ENCODE measurements around the gene NCBP1. TPM values are rescaled to one million over a fixed set of nuclear protein-coding genes. Genes with fewer than 3 reads are reported as not detected.
A peak's percentile ranks its signal among the peaks of the same experiment; 100 is the strongest.

Gene NCBP1
- total and polyA plus RNA-seq, 11 donors: 6.9 to 22.4 (median 19.6) TPM

DNA sequence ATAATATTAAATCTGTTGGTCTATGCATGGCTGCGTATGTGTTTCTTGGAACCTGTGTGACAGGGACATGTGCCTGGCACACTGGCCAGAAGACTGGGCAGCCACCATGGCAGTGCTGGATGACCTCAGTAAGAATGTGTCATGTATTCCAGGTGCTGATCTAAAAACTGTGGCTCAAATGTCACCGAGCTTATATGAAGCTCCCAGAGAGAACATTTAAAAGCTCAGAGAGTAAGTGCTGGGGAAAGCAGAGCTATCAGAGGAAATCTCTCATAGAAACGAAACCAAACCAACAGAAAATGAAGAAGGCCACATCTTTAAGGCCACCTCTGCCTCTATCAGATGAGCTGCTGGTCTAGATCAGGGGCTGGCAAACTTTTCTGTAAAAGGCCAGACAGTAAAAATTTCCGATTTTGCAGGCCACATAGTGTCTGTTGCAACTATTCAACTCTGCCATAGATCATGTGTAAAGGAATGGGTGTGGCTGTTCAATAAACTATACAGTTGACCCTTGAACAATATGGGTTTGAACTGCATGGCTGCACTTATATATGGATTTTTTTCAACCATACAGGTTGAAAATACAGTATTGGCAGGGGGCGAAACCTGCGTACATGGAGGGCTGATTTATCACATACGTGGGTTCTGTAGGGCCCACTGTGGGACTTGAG is 32.3 kb upstream of the NCBP1 start:
- ATAC-seq (peak; percentile 6 to 33 (median 21)), DNase-seq (peak in 1 of 5 donors; percentile 36)
- WGBS, 4 donors: 74 to 82% (median 79%) methylated on average over 7 of the region's 7 CpGs
- no peaks in the 10 kb centered on the region for H3K27me3 ChIP-seq
- H3K4me3 ChIP-seq: no peak overlapping the region
- peaks cover 0 to 56% (median 21%) of the 10 kb centered on the region in 12 donors for H3K4me1 ChIP-seq
- TF ChIP-seq, protein P1, sequence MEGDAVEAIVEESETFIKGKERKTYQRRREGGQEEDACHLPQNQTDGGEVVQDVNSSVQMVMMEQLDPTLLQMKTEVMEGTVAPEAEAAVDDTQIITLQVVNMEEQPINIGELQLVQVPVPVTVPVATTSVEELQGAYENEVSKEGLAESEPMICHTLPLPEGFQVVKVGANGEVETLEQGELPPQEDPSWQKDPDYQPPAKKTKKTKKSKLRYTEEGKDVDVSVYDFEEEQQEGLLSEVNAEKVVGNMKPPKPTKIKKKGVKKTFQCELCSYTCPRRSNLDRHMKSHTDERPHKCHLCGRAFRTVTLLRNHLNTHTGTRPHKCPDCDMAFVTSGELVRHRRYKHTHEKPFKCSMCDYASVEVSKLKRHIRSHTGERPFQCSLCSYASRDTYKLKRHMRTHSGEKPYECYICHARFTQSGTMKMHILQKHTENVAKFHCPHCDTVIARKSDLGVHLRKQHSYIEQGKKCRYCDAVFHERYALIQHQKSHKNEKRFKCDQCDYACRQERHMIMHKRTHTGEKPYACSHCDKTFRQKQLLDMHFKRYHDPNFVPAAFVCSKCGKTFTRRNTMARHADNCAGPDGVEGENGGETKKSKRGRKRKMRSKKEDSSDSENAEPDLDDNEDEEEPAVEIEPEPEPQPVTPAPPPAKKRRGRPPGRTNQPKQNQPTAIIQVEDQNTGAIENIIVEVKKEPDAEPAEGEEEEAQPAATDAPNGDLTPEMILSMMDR (IDR thresholded peaks at IDR 0.05): no peak
- no peak for TF ChIP-seq POLR2A (IDR thresholded peaks at IDR 0.05)
- no peaks in the 10 kb centered on the region for H3K9me3 ChIP-seq
- H3K36me3 ChIP-seq: peaks cover 0 to 75% (median 71%) of the 10 kb centered on the region in 9 donors
- H3K27ac ChIP-seq: peak overlapping the region in 10 of 12 donors; percentile 3 to 66 (median 44)
- intact Hi-C loops (cut with DNase I): loop anchor here in 4 of 10 donors (5.0 kb wide), 3 partner anchors 134 to 744 kb away; partner anchors contain the start of gene TDRD7 (in 1 of the 4)

DNA sequence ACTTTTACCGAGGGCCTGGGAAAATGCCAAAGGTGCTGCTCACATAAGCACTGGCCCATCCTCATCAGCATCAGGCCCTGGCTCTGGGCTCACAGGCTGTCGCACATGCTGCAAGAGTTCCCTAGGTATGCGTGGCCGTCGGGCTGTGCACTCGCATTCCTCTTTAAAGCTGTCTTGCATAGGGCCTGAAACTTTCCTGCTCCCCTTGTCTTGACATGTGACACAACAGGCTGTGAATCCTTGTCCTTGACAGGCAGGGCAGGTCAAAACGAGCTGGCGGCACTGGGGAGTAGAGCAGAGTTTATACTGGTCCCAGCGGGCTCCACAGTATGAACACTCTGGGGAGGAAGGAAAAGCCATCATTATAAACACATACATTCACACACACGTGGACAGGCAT is 31.2 kb upstream of the NCBP1 start:
- ATAC-seq (peak; percentile 40 to 53 (median 46)), DNase-seq (peak in 3 of 5 donors; percentile 42 to 62 (median 56))
- Histone ChIP-seq H3K36me3 (peaks cover 2 to 86% (median 82%) of the 10 kb centered on the region in 9 donors), H3K9me3 (no peaks in the 10 kb centered on the region), H3K27me3 (no peaks in the 10 kb centered on the region), H3K4me1 (peaks cover 0 to 46% (median 21%) of the 10 kb centered on the region in 12 donors), H3K27ac (peak overlapping the region in 10 of 12 donors; percentile 6 to 66 (median 44)), H3K4me3 (no peak overlapping the region)
- TF ChIP-seq, protein P1 (IDR thresholded peaks at IDR 0.05): no peak
- no peak for TF ChIP-seq POLR2A (IDR thresholded peaks at IDR 0.05)
- 45 to 54% (median 51%) methylated on average over 10 of the region's 10 CpGs for WGBS, 4 donors
- intact Hi-C loops (cut with DNase I): loop anchor here in 4 of 10 donors (5.0 kb wide), 3 partner anchors 135 to 745 kb away; partner anchors contain the start of gene TDRD7 (in 1 of the 4)

DNA sequence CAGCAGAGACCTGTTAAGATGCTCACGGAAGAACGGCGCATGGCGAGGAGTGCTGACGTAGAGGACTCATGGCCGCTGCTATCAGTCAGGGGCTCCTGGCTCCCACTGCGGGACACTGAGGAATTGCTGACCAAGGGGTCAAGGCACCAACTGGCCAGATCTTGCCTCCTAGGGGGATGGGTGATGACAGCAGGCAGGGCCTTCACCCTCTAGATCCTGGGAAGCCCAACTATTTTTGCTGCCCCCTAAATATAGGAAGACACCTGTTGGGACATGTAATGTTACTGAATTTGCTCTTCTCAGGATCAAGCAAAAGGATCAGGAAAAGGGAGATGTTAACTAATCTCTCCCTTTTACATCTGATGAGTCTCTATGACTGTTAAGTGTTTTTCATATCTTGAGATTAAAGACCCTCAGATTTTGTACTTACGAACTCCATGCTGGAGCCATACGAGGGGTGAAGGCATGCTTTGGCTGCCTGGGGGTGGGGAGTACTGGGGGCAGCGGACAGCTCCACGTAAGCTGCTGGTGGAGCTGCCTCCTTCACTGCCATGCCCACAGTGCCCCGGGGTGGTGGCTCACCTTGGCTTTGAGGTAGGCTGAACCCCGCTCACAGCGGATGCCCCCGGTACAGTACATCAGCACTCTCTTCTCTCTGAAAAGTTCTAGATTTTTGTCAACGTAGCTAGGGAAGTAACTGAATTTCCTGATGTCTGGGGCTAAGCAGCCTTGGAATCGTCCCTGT is 28.5 kb upstream of the NCBP1 start:
- no peak for ATAC-seq
- no peak for DNase-seq
- Histone ChIP-seq H3K27me3 (no peaks in the 10 kb centered on the region), H3K4me3 (no peak overlapping the region), H3K36me3 (peaks cover 2 to 100% (median 89%) of the 10 kb centered on the region in 9 donors), H3K4me1 (peaks cover 0 to 26% (median 11%) of the 10 kb centered on the region in 12 donors), H3K9me3 (no peaks in the 10 kb centered on the region), H3K27ac (no peak overlapping the region)
- 75 to 88% (median 82%) methylated on average over 17 of the region's 17 CpGs for WGBS, 4 donors
- TF ChIP-seq, protein P1 (IDR thresholded peaks at IDR 0.05): no peak
- TF ChIP-seq POLR2A (IDR thresholded peaks at IDR 0.05): no peak
- intact Hi-C loops (cut with DNase I): loop anchor here in 4 of 10 donors (5.0 kb wide), 3 partner anchors 138 to 748 kb away; partner anchors contain the start of gene TDRD7 (in 1 of the 4)
